K562 (cell line): Measurements from ENCODE around the gene PTPRM.

Experiments
- CEBPB ChIP-seq: fragments of 450-650 bp; IDR thresholded peaks from 2 replicates; pipeline ENCODE4 v1.6.1; 2016; ENCODE audit warnings: missing genetic modification characterization, missing compliant biosample characterization
- E2F1 ChIP-seq: sonication (generic); formaldehyde crosslinking; IDR thresholded peaks from 2 replicates; pipeline ENCODE4 v1.8.1; 2023; ENCODE audit warnings: mild to moderate bottlenecking, missing genetic modification reagents, moderate library complexity
- EP400 ChIP-seq: fragments of 450-650 bp; IDR thresholded peaks from 2 replicates; pipeline ENCODE4 v1.6.1; 2017; ENCODE audit warnings: antibody characterized with exemption, mild to moderate bottlenecking, moderate library complexity
- FOXM1 ChIP-seq, 2 experiments: fragments of 450-650 bp in 1 of 2; sonication (generic) in 1 of 2; formaldehyde crosslinking in 1 of 2; IDR thresholded peaks; 2 replicates each; pipeline versions ENCODE4 v1.6.1 to v1.9.0; 2017 to 2022; ENCODE audit warnings: low read depth in 2 of 2, mild to moderate bottlenecking in 2 of 2, missing genetic modification reagents in 1 of 2, moderate library complexity in 1 of 2
- MAFF ChIP-seq: IDR thresholded peaks from 2 replicates; pipeline ENCODE4 v1.6.1; 2012; ENCODE audit warnings: low read length, improper control_type of control experiment
- SPI1 ChIP-seq: IDR thresholded peaks from 2 replicates; pipeline ENCODE4 v1.6.1; 2011; ENCODE audit warnings: low read depth, low read length, control low read depth, borderline replicate concordance
- ZNF280B ChIP-seq: fragments of 250-450 bp; sonication (Bioruptor Pico); IDR thresholded peaks from 2 replicates; pipeline ENCODE4 v1.5.1; 2021; ENCODE audit warnings: mild to moderate bottlenecking
- TF ChIP-seq, protein P1 (sequence below): sonication (generic); formaldehyde crosslinking; IDR thresholded peaks from 2 replicates; pipeline ENCODE4 v1.9.0; 2022; ENCODE audit warnings: mild to moderate bottlenecking, missing genetic modification reagents

GRCh38 chr18:7579918-7580542 is 12.9 kb downstream of the PTPRM start:
- TF ChIP-seq SPI1: no peak
- TF ChIP-seq ZNF280B: no peak
- no peak for TF ChIP-seq MAFF
- TF ChIP-seq CEBPB (tag): no peak
- no peak for TF ChIP-seq FOXM1 (IDR thresholded peaks at IDR 0.05; ENCODE audit: low read depth)
- TF ChIP-seq FOXM1 (CRISPR knock-in tag; IDR thresholded peaks at IDR 0.05; ENCODE audit: low read depth): no peak
- TF ChIP-seq, protein P1, sequence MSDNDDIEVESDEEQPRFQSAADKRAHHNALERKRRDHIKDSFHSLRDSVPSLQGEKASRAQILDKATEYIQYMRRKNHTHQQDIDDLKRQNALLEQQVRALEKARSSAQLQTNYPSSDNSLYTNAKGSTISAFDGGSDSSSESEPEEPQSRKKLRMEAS (CRISPR knock-in tag): no peak
- TF ChIP-seq EP400: no peak
- TF ChIP-seq E2F1 (CRISPR knock-in tag): no peak
